ENCODE results near the gene ESRRA. TPM values are rescaled to one million over a fixed set of nuclear protein-coding genes. Genes with fewer than 3 reads are reported as not detected.

ESRRA gene
- total and polyA plus RNA-seq, 9 of the 15 experiments (the other 6 are each of a cell fraction or from before 2014, with no cell fraction given) = 0.27 to 89.7 (median 23.7) TPM

DNA sequence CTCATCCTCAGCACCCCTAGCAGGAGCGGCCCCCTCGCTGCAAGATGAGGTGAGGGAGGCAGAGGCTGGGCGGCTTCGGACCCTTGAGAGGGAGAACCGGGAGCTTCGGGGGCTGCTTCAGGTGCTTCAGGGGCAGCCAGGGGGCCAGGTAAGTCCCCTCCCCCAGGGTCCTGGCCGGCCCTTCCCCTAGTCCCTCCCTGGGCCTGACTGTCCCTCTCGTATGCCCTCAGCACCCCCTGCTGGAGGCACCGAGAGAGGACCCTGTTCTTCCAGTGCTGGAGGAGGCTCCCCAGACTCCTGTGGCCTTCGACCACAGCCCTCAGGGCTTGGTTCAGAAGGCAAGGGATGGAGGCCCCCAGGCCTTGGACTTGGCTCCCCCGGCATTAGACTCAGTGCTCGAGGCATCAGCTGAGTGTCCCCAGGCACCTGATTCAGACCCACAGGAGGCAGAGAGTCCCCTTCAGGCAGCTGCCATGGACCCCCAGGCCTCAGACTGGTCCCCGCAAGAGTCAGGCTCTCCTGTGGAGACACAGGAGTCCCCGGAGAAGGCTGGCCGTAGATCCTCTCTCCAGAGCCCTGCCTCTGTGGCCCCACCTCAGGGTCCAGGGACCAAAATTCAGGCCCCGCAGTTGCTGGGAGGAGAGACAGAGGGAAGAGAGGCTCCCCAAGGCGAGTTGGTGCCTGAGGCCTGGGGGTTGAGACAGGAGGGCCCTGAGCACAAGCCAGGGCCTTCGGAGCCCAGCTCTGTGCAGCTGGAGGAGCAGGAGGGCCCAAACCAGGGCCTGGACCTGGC lies 38.6 kb downstream of the ESRRA start (continued):
- TF ChIP-seq, protein P1, sequence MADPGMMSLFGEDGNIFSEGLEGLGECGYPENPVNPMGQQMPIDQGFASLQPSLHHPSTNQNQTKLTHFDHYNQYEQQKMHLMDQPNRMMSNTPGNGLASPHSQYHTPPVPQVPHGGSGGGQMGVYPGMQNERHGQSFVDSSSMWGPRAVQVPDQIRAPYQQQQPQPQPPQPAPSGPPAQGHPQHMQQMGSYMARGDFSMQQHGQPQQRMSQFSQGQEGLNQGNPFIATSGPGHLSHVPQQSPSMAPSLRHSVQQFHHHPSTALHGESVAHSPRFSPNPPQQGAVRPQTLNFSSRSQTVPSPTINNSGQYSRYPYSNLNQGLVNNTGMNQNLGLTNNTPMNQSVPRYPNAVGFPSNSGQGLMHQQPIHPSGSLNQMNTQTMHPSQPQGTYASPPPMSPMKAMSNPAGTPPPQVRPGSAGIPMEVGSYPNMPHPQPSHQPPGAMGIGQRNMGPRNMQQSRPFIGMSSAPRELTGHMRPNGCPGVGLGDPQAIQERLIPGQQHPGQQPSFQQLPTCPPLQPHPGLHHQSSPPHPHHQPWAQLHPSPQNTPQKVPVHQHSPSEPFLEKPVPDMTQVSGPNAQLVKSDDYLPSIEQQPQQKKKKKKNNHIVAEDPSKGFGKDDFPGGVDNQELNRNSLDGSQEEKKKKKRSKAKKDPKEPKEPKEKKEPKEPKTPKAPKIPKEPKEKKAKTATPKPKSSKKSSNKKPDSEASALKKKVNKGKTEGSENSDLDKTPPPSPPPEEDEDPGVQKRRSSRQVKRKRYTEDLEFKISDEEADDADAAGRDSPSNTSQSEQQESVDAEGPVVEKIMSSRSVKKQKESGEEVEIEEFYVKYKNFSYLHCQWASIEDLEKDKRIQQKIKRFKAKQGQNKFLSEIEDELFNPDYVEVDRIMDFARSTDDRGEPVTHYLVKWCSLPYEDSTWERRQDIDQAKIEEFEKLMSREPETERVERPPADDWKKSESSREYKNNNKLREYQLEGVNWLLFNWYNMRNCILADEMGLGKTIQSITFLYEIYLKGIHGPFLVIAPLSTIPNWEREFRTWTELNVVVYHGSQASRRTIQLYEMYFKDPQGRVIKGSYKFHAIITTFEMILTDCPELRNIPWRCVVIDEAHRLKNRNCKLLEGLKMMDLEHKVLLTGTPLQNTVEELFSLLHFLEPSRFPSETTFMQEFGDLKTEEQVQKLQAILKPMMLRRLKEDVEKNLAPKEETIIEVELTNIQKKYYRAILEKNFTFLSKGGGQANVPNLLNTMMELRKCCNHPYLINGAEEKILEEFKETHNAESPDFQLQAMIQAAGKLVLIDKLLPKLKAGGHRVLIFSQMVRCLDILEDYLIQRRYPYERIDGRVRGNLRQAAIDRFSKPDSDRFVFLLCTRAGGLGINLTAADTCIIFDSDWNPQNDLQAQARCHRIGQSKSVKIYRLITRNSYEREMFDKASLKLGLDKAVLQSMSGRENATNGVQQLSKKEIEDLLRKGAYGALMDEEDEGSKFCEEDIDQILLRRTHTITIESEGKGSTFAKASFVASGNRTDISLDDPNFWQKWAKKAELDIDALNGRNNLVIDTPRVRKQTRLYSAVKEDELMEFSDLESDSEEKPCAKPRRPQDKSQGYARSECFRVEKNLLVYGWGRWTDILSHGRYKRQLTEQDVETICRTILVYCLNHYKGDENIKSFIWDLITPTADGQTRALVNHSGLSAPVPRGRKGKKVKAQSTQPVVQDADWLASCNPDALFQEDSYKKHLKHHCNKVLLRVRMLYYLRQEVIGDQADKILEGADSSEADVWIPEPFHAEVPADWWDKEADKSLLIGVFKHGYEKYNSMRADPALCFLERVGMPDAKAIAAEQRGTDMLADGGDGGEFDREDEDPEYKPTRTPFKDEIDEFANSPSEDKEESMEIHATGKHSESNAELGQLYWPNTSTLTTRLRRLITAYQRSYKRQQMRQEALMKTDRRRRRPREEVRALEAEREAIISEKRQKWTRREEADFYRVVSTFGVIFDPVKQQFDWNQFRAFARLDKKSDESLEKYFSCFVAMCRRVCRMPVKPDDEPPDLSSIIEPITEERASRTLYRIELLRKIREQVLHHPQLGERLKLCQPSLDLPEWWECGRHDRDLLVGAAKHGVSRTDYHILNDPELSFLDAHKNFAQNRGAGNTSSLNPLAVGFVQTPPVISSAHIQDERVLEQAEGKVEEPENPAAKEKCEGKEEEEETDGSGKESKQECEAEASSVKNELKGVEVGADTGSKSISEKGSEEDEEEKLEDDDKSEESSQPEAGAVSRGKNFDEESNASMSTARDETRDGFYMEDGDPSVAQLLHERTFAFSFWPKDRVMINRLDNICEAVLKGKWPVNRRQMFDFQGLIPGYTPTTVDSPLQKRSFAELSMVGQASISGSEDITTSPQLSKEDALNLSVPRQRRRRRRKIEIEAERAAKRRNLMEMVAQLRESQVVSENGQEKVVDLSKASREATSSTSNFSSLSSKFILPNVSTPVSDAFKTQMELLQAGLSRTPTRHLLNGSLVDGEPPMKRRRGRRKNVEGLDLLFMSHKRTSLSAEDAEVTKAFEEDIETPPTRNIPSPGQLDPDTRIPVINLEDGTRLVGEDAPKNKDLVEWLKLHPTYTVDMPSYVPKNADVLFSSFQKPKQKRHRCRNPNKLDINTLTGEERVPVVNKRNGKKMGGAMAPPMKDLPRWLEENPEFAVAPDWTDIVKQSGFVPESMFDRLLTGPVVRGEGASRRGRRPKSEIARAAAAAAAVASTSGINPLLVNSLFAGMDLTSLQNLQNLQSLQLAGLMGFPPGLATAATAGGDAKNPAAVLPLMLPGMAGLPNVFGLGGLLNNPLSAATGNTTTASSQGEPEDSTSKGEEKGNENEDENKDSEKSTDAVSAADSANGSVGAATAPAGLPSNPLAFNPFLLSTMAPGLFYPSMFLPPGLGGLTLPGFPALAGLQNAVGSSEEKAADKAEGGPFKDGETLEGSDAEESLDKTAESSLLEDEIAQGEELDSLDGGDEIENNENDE (IDR thresholded peaks at IDR 0.05; ENCODE audit: low read depth, low read length) = no peak
- TF ChIP-seq, protein P2, sequence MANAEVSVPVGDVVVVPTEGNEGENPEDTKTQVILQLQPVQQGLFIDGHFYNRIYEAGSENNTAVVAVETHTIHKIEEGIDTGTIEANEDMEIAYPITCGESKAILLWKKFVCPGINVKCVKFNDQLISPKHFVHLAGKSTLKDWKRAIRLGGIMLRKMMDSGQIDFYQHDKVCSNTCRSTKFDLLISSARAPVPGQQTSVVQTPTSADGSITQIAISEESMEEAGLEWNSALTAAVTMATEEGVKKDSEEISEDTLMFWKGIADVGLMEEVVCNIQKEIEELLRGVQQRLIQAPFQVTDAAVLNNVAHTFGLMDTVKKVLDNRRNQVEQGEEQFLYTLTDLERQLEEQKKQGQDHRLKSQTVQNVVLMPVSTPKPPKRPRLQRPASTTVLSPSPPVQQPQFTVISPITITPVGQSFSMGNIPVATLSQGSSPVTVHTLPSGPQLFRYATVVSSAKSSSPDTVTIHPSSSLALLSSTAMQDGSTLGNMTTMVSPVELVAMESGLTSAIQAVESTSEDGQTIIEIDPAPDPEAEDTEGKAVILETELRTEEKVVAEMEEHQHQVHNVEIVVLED (CRISPR knock-in tag; IDR thresholded peaks at IDR 0.05) = no peak
- TF ChIP-seq IFI16 (CRISPR knock-in tag; IDR thresholded peaks at IDR 0.05) (no peak), C11orf30 (IDR thresholded peaks at IDR 0.05; ENCODE audit: low read depth) (no peak), CBX8 (IDR thresholded peaks at IDR 0.05; ENCODE audit: borderline replicate concordance, extremely low read depth, low read depth, low read length, poor library complexity, severe bottlenecking) (no peak), MAFF (IDR thresholded peaks at IDR 0.05; ENCODE audit: low read length) (no peak), NR4A1 (CRISPR knock-in tag; IDR thresholded peaks at IDR 0.05) (no peak), NR4A1 (tag; IDR thresholded peaks at IDR 0.05) (no peak)
